Measurements from ENCODE around the gene CPEB3.

GRCh38 chr10:92149261-92149660 lies 141.6 kb downstream of the CPEB3 start:
- TF ChIP-seq CTCF (conservative IDR thresholded peaks at IDR 0.05; ENCODE audit: low read length) (no peak), EZH2phosphoT487 (IDR thresholded peaks at IDR 0.05; ENCODE audit: borderline replicate concordance, low read depth, low read length) (no peak)
